WTC11 (cell line): ENCODE results near the gene MIER1. TPM values are rescaled to one million over a fixed set of nuclear protein-coding genes. Genes with fewer than 3 reads are reported as not detected.
A peak's percentile ranks its signal among the peaks of the same experiment; 100 is the strongest.

ENCODE experiments used
- ATF1 ChIP-seq: sonication (generic); formaldehyde crosslinking; IDR thresholded peaks from 2 replicates; pipeline ENCODE4 v1.8.1; 2023; ENCODE audit warnings: mild to moderate bottlenecking, moderate library complexity, missing genetic modification reagents
- ATF3 ChIP-seq: sonication (generic); formaldehyde crosslinking; conservative IDR thresholded peaks from 2 replicates; pipeline ENCODE4 v1.8.1; 2022; ENCODE audit warnings: mild to moderate bottlenecking, missing genetic modification reagents
- E2F4 ChIP-seq: sonication (generic); formaldehyde crosslinking; IDR thresholded peaks from 2 replicates; pipeline ENCODE4 v1.8.1; 2022; ENCODE audit warnings: low read depth, mild to moderate bottlenecking, moderate library complexity, missing genetic modification reagents, borderline replicate concordance
- E2F5 ChIP-seq: sonication (generic); formaldehyde crosslinking; IDR thresholded peaks from 2 replicates; pipeline ENCODE4 v1.8.1; 2022; ENCODE audit warnings: mild to moderate bottlenecking, moderate library complexity, missing genetic modification reagents
- EMX1 ChIP-seq: fragments of 250-450 bp; sonication (Bioruptor Pico); IDR thresholded peaks from 2 replicates; pipeline ENCODE4 v1.8.0; 2021; ENCODE audit warnings: mild to moderate bottlenecking
- FOXP1 ChIP-seq: sonication (generic); formaldehyde crosslinking; IDR thresholded peaks from 2 replicates; pipeline ENCODE4 v1.8.0; 2022; ENCODE audit warnings: missing genetic modification reagents, mild to moderate bottlenecking, moderate library complexity, borderline replicate concordance
- FOXP4 ChIP-seq: sonication (generic); formaldehyde crosslinking; IDR thresholded peaks from 2 replicates; pipeline ENCODE4 v1.8.0; 2022; ENCODE audit warnings: mild to moderate bottlenecking, missing genetic modification reagents
- GABPB1 ChIP-seq: sonication (generic); formaldehyde crosslinking; IDR thresholded peaks from 2 replicates; pipeline ENCODE4 v1.8.1; 2023; ENCODE audit warnings: mild to moderate bottlenecking, missing genetic modification reagents
- GRHL2 ChIP-seq: fragments of 250-450 bp; sonication (Bioruptor Pico); IDR thresholded peaks from 2 replicates; pipeline ENCODE4 v1.8.0; 2022; ENCODE audit warnings: mild to moderate bottlenecking, moderate library complexity; ENCODE audit not compliant: insufficient replicate concordance, severe bottlenecking
- GTF2I ChIP-seq: fragments of 250-450 bp; sonication (Bioruptor Pico); conservative IDR thresholded peaks from 2 replicates; pipeline ENCODE4 v1.4.0; 2021; ENCODE audit warnings: mild to moderate bottlenecking
- IRF1 ChIP-seq: sonication (generic); formaldehyde crosslinking; IDR thresholded peaks from 2 replicates; pipeline ENCODE4 v1.8.0; 2023; ENCODE audit warnings: missing genetic modification reagents
- NFYB ChIP-seq: sonication (generic); formaldehyde crosslinking; conservative IDR thresholded peaks from 2 replicates; pipeline ENCODE4 v1.8.0; 2022; ENCODE audit warnings: low read depth, missing genetic modification reagents
- NR1H2 ChIP-seq: sonication (generic); formaldehyde crosslinking; IDR thresholded peaks from 2 replicates; pipeline ENCODE4 v1.9.0; 2021; ENCODE audit warnings: mild to moderate bottlenecking, moderate library complexity, missing genetic modification reagents
- NR3C1 ChIP-seq: sonication (generic); formaldehyde crosslinking; conservative IDR thresholded peaks from 2 replicates; pipeline ENCODE4 v1.8.1; 2023; ENCODE audit warnings: low read depth, mild to moderate bottlenecking, missing genetic modification reagents
- RELA ChIP-seq: sonication (generic); formaldehyde crosslinking; IDR thresholded peaks from 2 replicates; pipeline ENCODE4 v1.8.1; 2022; ENCODE audit warnings: missing genetic modification reagents, mild to moderate bottlenecking, borderline replicate concordance
- SMAD3 ChIP-seq: sonication (generic); formaldehyde crosslinking; IDR thresholded peaks from 2 replicates; pipeline ENCODE4 v1.8.0; 2022; ENCODE audit warnings: missing genetic modification reagents, mild to moderate bottlenecking, borderline replicate concordance
- TCF7 ChIP-seq: sonication (generic); formaldehyde crosslinking; IDR thresholded peaks from 2 replicates; pipeline ENCODE4 v1.8.0; 2022; ENCODE audit warnings: mild to moderate bottlenecking, low read depth, missing genetic modification reagents, moderate library complexity
- TEAD4 ChIP-seq: sonication (generic); formaldehyde crosslinking; IDR thresholded peaks from 2 replicates; pipeline ENCODE4 v1.8.0; 2022; ENCODE audit warnings: mild to moderate bottlenecking, missing genetic modification reagents
- ZBTB21 ChIP-seq: sonication (generic); formaldehyde crosslinking; IDR thresholded peaks from 2 replicates; pipeline ENCODE4 v1.8.1; 2023; ENCODE audit warnings: mild to moderate bottlenecking, missing genetic modification reagents, borderline replicate concordance
- ZNF396 ChIP-seq: fragments of 250-450 bp; sonication (Bioruptor Pico); IDR thresholded peaks from 2 replicates; pipeline ENCODE4 v1.8.0; 2021; ENCODE audit warnings: mild to moderate bottlenecking, moderate library complexity, borderline replicate concordance
- total RNA-seq: library from RNA; stranded (reverse); gene quantifications from 3 replicates; pipeline ENCODE4 v1.2.3, GENCODE V29; 2021
- TF ChIP-seq, protein P1 (sequence below): sonication (generic); formaldehyde crosslinking; IDR thresholded peaks from 2 replicates; pipeline ENCODE4 v1.8.1; 2023; ENCODE audit warnings: mild to moderate bottlenecking, missing genetic modification reagents, moderate library complexity
- TF ChIP-seq, protein P2 (sequence below): fragments of 250-450 bp; sonication (Bioruptor Pico); IDR thresholded peaks from 2 replicates; pipeline ENCODE4 v1.9.0; 2021; ENCODE audit warnings: mild to moderate bottlenecking
- TF ChIP-seq, protein P3 (sequence below): fragments of 250-450 bp; sonication (Bioruptor Pico); IDR thresholded peaks from 2 replicates; pipeline ENCODE4 v1.9.0; 2021; ENCODE audit warnings: mild to moderate bottlenecking, borderline replicate concordance
- TF ChIP-seq, protein P4 (sequence below): fragments of 250-450 bp; sonication (Bioruptor Pico); IDR thresholded peaks from 2 replicates; pipeline ENCODE4 v1.8.0; 2021; ENCODE audit warnings: mild to moderate bottlenecking

Gene MIER1
- total RNA-seq, 1 experiment from 2014 or later: 31.0 TPM

GRCh38 chr1:66924756-66925557 is at the start of gene MIER1, which contains the start of gene DNAI4 (continued):
- TF ChIP-seq ATF1 (CRISPR knock-in tag) (no peak), TCF7 (CRISPR knock-in tag) (no peak), ZBTB21 (0 out of 2 replicates have a peak, but pooled peaks have one; percentile 30), IRF1 (CRISPR knock-in tag) (no peak), TEAD4 (CRISPR knock-in tag) (no peak), E2F5 (no peak; the same call in 1 of the 2 replicates), ZNF396 (no peak), FOXP4 (CRISPR knock-in tag) (peak; percentile 48; the same call in 1 of the 2 replicates), SMAD3 (CRISPR knock-in tag) (peak; percentile 78; the same call in 1 of the 2 replicates), GRHL2 (CRISPR knock-in tag) (no peak), EMX1 (CRISPR knock-in tag) (no peak), NFYB (peak; percentile 73), RELA (CRISPR knock-in tag) (no peak), FOXP1 (CRISPR knock-in tag) (no peak; the same call in 1 of the 2 replicates), GTF2I (no peak), E2F4 (no peak), GABPB1 (CRISPR knock-in tag) (no peak; the same call in 1 of the 2 replicates), ATF3 (CRISPR knock-in tag) (no peak), NR1H2 (no peak), NR3C1 (CRISPR knock-in tag) (no peak)
- TF ChIP-seq, protein P1, sequence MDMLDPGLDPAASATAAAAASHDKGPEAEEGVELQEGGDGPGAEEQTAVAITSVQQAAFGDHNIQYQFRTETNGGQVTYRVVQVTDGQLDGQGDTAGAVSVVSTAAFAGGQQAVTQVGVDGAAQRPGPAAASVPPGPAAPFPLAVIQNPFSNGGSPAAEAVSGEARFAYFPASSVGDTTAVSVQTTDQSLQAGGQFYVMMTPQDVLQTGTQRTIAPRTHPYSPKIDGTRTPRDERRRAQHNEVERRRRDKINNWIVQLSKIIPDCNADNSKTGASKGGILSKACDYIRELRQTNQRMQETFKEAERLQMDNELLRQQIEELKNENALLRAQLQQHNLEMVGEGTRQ (CRISPR knock-in tag): 0 out of 2 replicates have a peak, but pooled peaks have one; percentile 23
- TF ChIP-seq, protein P2, sequence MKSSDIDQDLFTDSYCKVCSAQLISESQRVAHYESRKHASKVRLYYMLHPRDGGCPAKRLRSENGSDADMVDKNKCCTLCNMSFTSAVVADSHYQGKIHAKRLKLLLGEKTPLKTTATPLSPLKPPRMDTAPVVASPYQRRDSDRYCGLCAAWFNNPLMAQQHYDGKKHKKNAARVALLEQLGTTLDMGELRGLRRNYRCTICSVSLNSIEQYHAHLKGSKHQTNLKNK: no peak
- TF ChIP-seq, protein P3, sequence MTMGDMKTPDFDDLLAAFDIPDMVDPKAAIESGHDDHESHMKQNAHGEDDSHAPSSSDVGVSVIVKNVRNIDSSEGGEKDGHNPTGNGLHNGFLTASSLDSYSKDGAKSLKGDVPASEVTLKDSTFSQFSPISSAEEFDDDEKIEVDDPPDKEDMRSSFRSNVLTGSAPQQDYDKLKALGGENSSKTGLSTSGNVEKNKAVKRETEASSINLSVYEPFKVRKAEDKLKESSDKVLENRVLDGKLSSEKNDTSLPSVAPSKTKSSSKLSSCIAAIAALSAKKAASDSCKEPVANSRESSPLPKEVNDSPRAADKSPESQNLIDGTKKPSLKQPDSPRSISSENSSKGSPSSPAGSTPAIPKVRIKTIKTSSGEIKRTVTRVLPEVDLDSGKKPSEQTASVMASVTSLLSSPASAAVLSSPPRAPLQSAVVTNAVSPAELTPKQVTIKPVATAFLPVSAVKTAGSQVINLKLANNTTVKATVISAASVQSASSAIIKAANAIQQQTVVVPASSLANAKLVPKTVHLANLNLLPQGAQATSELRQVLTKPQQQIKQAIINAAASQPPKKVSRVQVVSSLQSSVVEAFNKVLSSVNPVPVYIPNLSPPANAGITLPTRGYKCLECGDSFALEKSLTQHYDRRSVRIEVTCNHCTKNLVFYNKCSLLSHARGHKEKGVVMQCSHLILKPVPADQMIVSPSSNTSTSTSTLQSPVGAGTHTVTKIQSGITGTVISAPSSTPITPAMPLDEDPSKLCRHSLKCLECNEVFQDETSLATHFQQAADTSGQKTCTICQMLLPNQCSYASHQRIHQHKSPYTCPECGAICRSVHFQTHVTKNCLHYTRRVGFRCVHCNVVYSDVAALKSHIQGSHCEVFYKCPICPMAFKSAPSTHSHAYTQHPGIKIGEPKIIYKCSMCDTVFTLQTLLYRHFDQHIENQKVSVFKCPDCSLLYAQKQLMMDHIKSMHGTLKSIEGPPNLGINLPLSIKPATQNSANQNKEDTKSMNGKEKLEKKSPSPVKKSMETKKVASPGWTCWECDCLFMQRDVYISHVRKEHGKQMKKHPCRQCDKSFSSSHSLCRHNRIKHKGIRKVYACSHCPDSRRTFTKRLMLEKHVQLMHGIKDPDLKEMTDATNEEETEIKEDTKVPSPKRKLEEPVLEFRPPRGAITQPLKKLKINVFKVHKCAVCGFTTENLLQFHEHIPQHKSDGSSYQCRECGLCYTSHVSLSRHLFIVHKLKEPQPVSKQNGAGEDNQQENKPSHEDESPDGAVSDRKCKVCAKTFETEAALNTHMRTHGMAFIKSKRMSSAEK: no peak
- TF ChIP-seq, protein P4, sequence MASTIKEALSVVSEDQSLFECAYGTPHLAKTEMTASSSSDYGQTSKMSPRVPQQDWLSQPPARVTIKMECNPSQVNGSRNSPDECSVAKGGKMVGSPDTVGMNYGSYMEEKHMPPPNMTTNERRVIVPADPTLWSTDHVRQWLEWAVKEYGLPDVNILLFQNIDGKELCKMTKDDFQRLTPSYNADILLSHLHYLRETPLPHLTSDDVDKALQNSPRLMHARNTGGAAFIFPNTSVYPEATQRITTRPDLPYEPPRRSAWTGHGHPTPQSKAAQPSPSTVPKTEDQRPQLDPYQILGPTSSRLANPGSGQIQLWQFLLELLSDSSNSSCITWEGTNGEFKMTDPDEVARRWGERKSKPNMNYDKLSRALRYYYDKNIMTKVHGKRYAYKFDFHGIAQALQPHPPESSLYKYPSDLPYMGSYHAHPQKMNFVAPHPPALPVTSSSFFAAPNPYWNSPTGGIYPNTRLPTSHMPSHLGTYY: no peak
